Measurements from ENCODE around the gene CTBP2. TPM values are rescaled to one million over a fixed set of nuclear protein-coding genes. Genes with fewer than 3 reads are reported as not detected.

The CTBP2 gene
- total RNA-seq, 2 donors from 2014 or later: 106 to 172 TPM

DNA sequence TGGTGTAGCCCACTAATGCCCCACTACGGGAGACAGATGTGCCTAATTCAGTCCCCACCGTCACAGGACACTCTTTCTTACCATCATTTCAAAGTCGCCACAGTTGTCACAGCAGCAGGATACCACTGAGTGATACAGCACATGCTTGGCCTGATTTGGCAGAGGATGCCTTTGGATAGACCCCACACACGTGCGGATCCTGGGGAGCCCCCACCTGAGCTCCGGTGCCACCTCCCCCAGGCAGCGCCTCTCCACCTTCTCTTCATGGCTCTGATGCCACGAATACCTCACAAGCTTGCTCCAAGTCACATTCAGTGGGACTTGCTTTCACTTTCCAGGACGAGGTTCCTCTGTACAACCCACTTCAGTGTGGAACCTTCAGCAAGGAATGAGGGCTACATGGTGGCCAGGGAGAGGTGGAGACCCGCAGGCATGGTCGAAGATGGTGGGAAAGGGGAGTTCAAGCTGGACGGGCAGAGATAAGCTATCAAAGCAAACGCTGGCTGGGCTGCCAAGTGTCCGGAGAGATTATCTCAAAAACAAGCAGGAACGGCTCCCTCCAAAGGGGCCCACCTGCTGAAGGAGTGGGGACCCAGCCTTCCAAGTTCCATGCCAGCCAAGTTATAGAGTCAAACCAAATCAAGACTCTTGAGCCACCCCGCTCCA, 111.0 kb downstream of the CTBP2 start:
- Histone ChIP-seq H3K4me3 (no peak overlapping the region), H3K27me3 (no peaks in the 10 kb centered on the region), H3K36me3 (no peaks in the 10 kb centered on the region), H3K9me3 (no peaks in the 10 kb centered on the region), H3K27ac (no peak overlapping the region), H3K4me1 (peaks cover 5% of the 10 kb centered on the region), H3K9ac (ENCODE audit: low read depth in 2 of 2, low read length in 2 of 2) (no peak overlapping the region)
- no peak for DNase-seq
- intact Hi-C loops (cut with DNase I): loop anchor here (10.0 kb wide), 1 partner anchor 295 kb away; no protein-coding TSS in a partner anchor
- TF ChIP-seq, protein P1, sequence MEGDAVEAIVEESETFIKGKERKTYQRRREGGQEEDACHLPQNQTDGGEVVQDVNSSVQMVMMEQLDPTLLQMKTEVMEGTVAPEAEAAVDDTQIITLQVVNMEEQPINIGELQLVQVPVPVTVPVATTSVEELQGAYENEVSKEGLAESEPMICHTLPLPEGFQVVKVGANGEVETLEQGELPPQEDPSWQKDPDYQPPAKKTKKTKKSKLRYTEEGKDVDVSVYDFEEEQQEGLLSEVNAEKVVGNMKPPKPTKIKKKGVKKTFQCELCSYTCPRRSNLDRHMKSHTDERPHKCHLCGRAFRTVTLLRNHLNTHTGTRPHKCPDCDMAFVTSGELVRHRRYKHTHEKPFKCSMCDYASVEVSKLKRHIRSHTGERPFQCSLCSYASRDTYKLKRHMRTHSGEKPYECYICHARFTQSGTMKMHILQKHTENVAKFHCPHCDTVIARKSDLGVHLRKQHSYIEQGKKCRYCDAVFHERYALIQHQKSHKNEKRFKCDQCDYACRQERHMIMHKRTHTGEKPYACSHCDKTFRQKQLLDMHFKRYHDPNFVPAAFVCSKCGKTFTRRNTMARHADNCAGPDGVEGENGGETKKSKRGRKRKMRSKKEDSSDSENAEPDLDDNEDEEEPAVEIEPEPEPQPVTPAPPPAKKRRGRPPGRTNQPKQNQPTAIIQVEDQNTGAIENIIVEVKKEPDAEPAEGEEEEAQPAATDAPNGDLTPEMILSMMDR (IDR thresholded peaks at IDR 0.05): no peak

DNA sequence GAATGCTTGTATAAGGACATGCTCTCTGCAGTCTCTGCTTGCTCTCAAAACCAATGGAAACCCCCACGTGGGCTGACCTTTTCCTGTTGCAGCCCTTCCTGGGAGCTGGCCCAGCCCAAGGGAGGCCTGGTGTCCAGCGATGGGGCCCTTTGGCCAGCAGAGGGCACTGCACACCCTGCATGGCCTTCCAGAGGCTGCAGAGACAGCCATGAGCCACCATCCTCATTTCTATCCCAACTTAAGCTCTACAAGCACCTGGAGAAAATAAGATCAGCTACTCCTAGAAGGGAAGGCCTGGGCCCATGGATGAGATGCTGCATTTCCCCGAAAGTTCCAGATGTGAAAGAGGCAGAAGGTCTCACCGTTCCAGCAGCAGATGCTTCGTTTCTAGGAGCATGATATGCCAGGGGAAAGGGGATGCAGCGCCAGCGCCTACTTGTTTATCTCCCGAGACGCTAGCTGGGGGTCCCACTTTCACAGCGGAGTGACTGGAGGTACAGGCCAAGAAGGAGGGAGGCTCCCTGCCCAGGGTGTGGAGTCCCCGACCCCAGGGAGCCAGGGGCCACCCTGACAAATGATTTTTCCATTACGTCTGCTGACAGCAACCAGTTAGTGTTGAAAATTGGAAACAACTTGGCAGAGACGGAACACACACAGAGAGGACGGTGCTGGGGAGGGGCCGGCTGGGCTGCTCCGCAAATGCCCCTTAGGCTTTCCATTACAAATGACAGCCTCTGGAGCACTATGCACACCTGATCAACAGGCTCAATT, 112.1 kb downstream of the CTBP2 start:
- peak overlapping the region in 1 of 2 donors; percentile 23 for H3K9ac ChIP-seq (ENCODE audit: low read depth in 2 of 2, low read length in 2 of 2)
- intact Hi-C loops (cut with DNase I): loop anchor here (10.0 kb wide), 1 partner anchor 297 kb away; no protein-coding TSS in a partner anchor

DNA sequence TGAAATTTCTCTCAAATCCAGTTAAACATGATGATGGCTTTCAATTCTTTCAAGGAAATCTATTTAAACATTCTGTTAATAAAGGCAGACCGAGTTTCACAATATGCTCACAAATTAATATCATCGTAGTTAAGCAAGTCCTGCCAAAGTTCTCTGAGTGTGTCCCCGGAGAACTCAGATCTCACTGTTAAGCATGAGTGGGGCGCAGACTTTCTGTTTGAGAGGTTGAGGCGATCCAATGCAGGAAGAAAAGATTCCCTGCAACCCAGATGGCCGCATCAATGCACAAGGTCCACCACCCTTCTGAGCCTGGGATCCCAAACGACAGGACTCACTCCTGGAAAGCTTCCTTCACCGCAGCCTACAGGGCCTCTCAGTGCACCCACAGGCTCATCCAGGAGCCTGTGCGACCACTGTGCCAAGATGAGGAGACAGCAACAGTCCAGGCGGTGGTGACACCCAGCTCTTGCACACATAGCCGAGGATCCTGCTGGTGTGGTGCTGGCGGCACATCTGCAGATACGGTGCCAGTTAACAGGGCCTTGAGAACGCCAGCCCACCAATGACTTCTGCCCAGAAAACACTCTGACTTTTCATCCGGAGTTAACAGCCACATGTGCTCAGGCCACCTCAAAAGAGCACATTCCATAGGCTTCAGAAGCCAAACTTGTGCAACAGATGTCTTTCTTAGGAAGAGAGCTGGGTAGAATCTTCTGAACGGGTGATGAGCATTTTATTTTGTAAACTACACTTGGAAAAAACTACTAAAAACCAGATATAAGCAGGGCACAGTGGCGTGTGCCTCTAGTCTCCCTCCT, 116.3 kb downstream of the CTBP2 start:
- intact Hi-C loops (cut with DNase I): loop anchor here (10.0 kb wide), 1 partner anchor 301 kb away; no protein-coding TSS in a partner anchor
- Histone ChIP-seq H3K27me3 (no peaks in the 10 kb centered on the region), H3K4me1 (peaks cover 5% of the 10 kb centered on the region), H3K9me3 (no peaks in the 10 kb centered on the region), H3K4me3 (no peak overlapping the region), H3K27ac (no peak overlapping the region), H3K36me3 (no peaks in the 10 kb centered on the region), H3K9ac (ENCODE audit: low read depth in 2 of 2, low read length in 2 of 2) (no peak overlapping the region)
- no peak for DNase-seq
- TF ChIP-seq, protein P1 (IDR thresholded peaks at IDR 0.05): no peak

More for the DNA sequence above, 112.1 kb downstream of the CTBP2 start:
- H3K27me3 ChIP-seq: no peaks in the 10 kb centered on the region
- H3K9me3 ChIP-seq: no peaks in the 10 kb centered on the region
- peak; percentile 90 for DNase-seq
- H3K36me3 ChIP-seq: no peaks in the 10 kb centered on the region
- H3K4me3 ChIP-seq: no peak overlapping the region
- TF ChIP-seq, protein P1 (IDR thresholded peaks at IDR 0.05): peak; percentile 97
- H3K27ac ChIP-seq: no peak overlapping the region
- H3K4me1 ChIP-seq: peaks cover 5% of the 10 kb centered on the region

DNA sequence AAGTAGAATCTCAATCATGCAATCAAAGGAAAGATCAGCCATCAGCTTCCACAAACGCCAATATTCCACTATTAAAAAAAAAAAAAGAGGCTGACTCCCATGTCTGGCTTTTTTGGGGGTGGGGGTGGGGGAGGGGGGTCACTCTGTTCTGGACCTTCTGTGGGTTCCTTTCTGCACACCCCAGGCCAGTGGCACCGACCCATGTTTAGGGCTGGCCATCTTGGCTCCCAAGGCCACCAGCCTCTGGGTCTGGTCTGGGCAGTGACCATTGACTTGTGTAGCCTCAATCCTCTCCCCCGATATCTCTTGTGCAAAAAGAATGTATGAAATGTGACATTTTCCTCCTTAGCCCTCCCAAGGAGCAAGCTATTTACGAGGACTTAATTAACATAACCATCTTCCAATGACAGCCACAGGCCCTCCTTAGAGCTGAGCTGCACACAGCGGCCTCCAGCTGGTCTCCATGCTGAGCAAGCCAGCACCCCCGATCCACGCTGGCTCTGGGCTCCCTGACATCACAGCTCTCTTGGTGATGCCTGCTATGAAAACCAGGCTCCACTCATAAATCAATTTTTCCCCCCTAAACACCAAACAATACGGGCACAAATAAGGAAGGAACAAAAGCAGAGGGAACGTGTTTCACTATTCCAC, 118.4 kb downstream of the CTBP2 start:
- Histone ChIP-seq H3K4me1 (no peaks in the 10 kb centered on the region), H3K27ac (no peak overlapping the region), H3K9ac (ENCODE audit: low read depth in 2 of 2, low read length in 2 of 2) (no peak overlapping the region), H3K9me3 (no peaks in the 10 kb centered on the region), H3K4me3 (no peak overlapping the region), H3K27me3 (no peaks in the 10 kb centered on the region), H3K36me3 (no peaks in the 10 kb centered on the region)
- TF ChIP-seq, protein P1 (IDR thresholded peaks at IDR 0.05): no peak
- DNase-seq: no peak
- intact Hi-C loops (cut with DNase I): loop anchor here (10.0 kb wide), 1 partner anchor 303 kb away; no protein-coding TSS in a partner anchor

DNA sequence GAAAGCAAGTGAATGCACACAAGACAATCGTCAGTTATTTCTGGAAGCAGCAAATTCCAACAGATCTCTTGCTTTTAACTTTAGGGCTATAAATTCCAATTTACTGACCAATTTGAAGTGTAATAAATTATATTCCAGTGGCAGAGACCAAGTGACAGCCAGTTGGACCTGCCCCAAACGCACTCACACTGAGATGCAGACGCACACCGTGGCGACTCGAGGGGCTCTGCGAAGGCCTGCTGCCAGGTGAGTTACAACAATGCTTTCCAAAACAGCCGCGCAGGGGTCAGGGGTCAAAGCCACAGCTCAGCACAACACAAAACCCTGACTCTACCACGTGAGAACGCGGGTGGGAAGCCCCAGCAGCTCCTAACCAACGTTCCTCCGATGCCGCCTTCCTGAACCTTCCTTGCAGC, 121.0 kb downstream of the CTBP2 start:
- Histone ChIP-seq H3K4me1 (peaks cover 9% of the 10 kb centered on the region), H3K27ac (no peak overlapping the region), H3K9me3 (no peaks in the 10 kb centered on the region), H3K27me3 (no peaks in the 10 kb centered on the region), H3K4me3 (no peak overlapping the region), H3K9ac (ENCODE audit: low read depth in 2 of 2, low read length in 2 of 2) (no peak overlapping the region), H3K36me3 (no peaks in the 10 kb centered on the region)
- TF ChIP-seq, protein P1 (IDR thresholded peaks at IDR 0.05): no peak
- DNase-seq: no peak
- intact Hi-C loops (cut with DNase I): no loop called here
